ENCODE data around the gene GRAPL. TPM values are rescaled to one million over a fixed set of nuclear protein-coding genes. Genes with fewer than 3 reads are reported as not detected.
"Not testable (repeated sequence)": the region's sequence is repeated elsewhere in the genome, so short reads cannot be mapped to it uniquely, and the experiment has no call there.

Gene GRAPL
- total and polyA plus RNA-seq, 9 donors: 0.76 to 5.1 (median 1.8) TPM; not detected in 1

DNA sequence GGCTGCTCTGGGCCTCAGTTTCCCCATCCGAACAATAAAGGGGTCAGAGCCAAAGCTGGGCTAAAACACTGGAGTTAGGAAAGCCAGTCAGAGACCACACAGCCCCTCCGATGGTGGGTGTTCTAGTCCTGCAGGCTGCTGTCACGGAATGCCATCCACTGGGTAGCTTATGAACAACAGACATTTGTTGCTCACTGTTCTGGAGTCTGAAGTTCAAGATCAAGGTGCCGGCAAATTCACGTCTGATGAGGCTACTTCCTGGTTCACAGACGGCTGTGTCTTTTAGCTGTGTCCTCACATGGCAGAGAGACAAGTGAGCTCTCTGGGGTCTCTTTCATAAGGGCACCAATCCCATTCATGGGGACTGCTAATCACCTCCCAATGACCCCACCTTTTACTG, 9.2 kb downstream of the GRAPL start:
- H3K9me3 ChIP-seq; DNase-seq; H3K4me3 ChIP-seq; H3K27ac ChIP-seq; intact Hi-C loops (cut with DNase I); H3K36me3 ChIP-seq; H3K27me3 ChIP-seq; H3K4me1 ChIP-seq (ENCODE audit: insufficient read depth): not testable (repeated sequence)
- 67% methylated on average over 1 of the region's 6 CpGs; no CpG with 5 or more reads in 2 of the 3 donors for WGBS, 3 donors

DNA sequence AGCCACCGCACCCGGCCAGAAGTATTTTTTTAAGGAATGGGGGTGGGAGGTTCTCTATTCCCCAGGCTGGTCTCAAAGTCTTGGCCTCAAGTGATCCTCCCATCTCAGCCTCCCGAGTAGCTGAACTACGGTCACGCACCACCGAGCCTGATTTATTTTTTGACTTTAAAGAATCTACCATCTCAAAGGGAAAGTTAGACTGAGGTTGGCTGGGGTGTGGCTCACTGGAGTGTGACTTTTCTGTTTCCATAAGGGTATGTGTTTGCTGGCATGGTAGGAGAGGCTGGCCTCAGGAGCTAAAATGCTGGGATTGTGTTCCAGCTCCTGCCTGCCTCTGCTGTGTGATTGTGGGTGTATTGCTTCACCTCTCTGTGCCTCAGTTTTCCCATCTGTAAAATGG, 10.6 kb downstream of the GRAPL start:
- intact Hi-C loops (cut with DNase I); DNase-seq: not testable (repeated sequence)
- no CpG with 5 or more reads among the region's 6 CpGs for WGBS, 3 donors

DNA sequence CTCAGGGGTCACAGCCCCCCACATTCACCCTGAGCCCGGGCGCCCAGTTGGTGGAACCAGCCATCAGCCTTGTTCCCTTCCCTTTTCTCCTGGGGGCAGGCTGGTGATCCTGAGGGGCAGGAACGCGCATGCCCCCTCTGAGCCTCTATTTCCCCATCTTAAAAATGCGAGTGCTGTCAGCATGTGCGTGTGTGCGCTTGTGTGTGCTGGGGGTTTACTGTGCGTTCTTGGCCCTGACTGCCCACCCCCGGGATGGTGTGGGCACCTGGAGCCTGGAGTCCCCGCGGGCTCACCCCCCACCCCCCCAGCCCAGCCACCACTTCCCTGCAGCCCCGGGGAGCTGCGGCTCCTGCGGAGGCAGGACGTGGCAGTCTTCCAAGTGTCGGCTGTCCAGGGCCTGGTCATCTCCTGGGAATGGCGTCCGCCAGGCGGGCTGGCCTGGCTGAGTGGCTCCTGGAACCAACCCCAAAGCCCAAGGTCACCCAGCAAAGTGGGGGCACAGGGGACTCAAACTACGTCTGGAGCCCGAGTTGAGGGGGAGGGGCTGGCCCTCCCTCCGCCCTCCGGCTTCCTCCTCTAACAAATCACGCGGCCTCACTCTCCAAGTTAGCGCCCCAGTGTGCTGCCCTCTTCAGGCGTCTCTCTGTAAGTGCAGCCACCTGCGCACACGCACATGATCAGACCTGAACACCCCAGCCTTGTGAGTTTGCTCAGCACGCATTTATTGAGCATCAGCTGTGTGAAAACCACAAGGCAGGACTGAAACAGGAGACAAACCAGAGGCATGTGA, 14.2 kb downstream of the GRAPL start:
- H3K27ac ChIP-seq; H3K4me3 ChIP-seq; H3K9me3 ChIP-seq; H3K4me1 ChIP-seq (ENCODE audit: insufficient read depth); H3K27me3 ChIP-seq; intact Hi-C loops (cut with DNase I); H3K36me3 ChIP-seq: not testable (repeated sequence)
- 9% methylated on average over 7 of the region's 30 CpGs; no CpG with 5 or more reads in 2 of the 3 donors for WGBS, 3 donors
- peak; percentile 8 to 54 (median 23) for DNase-seq

More for the DNA sequence above, 10.6 kb downstream of the GRAPL start:
- not testable (repeated sequence) for H3K27ac ChIP-seq; H3K4me3 ChIP-seq; H3K36me3 ChIP-seq; H3K27me3 ChIP-seq; H3K4me1 ChIP-seq (ENCODE audit: insufficient read depth); H3K9me3 ChIP-seq

DNA sequence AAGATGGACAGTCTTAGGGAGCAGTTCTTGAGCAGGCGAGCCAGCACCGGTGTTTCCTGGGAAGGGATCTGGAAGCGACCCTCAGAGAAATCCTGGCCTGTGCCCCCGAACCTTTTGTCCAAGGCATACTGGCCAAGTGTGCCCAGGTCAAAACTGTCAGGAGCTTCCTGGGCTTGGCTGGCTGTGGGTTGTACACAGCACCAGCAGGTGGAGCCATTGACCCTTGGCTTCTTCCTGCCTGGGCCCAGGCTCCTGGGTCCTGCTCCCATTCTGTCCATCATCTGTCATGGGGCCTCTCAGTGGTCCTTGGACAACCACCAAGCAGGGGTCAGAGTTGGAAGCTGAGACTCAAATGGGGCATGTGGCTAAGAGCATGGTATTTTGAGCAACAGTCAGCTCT, 15.0 kb downstream of the GRAPL start:
- peak; percentile 38 to 77 (median 58) for DNase-seq
- WGBS, 3 donors: no CpG with 5 or more reads among the region's 4 CpGs
- H3K4me1 ChIP-seq (ENCODE audit: insufficient read depth); H3K27me3 ChIP-seq; H3K27ac ChIP-seq; H3K9me3 ChIP-seq; H3K4me3 ChIP-seq; intact Hi-C loops (cut with DNase I); H3K36me3 ChIP-seq: not testable (repeated sequence)

DNA sequence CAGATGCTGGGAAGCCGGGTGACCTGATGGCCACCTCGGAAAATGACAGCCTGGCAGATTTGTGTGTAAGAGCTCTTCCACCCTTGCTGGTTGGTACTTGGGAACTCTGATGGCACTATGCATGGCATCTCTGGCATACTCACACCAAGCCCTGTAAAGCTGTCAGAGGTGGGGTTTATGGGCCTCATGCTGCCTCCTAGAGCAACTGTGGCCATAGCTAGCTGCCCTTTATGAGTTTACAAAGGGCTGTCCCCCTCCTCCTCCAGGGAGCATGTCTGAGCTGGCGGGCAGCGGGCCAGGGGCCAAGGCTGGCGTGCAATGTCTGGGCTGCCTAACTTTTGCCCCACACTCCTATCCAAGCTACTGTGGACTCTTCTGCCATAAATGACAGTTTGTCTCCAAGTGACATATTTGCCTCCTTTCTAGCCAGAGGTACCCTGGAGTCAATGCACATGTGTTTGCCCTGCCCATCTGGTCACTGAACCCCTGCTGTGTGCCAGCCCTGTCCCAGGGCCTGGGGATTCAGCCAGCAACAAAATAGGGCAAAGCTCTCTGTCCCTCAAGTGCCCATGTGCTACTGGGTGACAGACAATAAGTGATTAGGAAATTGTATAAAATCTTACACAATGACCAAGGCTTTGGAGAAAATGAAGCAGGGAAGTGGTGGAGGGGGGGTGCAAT, 15.8 kb downstream of the GRAPL start:
- H3K27ac ChIP-seq; H3K36me3 ChIP-seq; intact Hi-C loops (cut with DNase I); DNase-seq; H3K9me3 ChIP-seq; H3K27me3 ChIP-seq; H3K4me1 ChIP-seq (ENCODE audit: insufficient read depth); H3K4me3 ChIP-seq: not testable (repeated sequence)
- WGBS, 3 donors: 86% methylated on average over 2 of the region's 5 CpGs; no CpG with 5 or more reads in 2 of the 3 donors

DNA sequence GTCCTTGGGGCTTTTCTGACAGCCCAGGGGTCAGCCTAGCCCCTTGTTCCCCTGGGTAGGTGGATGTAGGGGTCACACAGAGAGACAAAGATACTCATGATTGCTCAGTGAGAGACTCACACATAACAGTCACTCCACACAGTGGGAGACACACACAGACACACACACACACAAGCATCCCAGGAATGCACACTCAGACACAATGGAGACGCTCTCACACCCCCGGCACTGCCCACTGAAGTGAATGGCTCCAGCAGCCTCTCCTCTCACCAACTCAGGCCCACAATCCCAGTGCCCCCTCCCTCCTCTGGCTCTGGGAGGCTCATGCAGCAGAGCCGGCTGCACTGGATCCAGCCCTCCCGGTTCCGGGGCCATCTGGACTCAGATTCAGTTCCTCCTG, 17.0 kb downstream of the GRAPL start:
- DNase-seq: peak in 1 of 5 donors; percentile 12
- H3K27me3 ChIP-seq, H3K9me3 ChIP-seq: not testable (repeated sequence)

DNA sequence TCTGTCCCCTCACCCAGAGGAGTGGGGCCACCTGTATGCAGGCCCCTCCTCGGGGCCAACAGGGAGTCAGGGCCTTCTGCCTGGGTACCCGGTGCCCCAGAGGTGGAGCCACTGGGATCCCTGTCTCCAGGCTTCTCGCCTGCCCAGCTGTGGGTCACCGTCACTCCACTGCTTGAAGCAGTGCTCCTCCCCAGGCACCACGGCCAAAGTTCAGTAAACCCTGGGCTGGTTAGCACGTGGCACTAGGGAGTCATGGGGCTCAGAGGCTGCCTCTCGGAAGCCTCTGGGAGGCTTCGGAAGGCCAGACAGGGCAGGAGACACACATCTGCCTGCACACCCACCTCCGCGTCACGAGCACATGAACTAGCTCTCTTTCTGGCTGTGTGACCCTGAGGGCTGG, 18.1 kb downstream of the GRAPL start:
- intact Hi-C loops (cut with DNase I); H3K4me1 ChIP-seq (ENCODE audit: insufficient read depth); H3K9me3 ChIP-seq; H3K27ac ChIP-seq; H3K4me3 ChIP-seq; DNase-seq; H3K27me3 ChIP-seq; H3K36me3 ChIP-seq: not testable (repeated sequence)
- WGBS, 3 donors: no CpG with 5 or more reads among the region's 11 CpGs

More for the DNA sequence above, 17.0 kb downstream of the GRAPL start:
- H3K4me3 ChIP-seq; H3K27ac ChIP-seq; intact Hi-C loops (cut with DNase I); H3K36me3 ChIP-seq; H3K4me1 ChIP-seq (ENCODE audit: insufficient read depth): not testable (repeated sequence)
- WGBS, 3 donors: 0 to 10% methylated on average over 2 of the region's 5 CpGs; no CpG with 5 or more reads in 1 of the 3 donors

DNA sequence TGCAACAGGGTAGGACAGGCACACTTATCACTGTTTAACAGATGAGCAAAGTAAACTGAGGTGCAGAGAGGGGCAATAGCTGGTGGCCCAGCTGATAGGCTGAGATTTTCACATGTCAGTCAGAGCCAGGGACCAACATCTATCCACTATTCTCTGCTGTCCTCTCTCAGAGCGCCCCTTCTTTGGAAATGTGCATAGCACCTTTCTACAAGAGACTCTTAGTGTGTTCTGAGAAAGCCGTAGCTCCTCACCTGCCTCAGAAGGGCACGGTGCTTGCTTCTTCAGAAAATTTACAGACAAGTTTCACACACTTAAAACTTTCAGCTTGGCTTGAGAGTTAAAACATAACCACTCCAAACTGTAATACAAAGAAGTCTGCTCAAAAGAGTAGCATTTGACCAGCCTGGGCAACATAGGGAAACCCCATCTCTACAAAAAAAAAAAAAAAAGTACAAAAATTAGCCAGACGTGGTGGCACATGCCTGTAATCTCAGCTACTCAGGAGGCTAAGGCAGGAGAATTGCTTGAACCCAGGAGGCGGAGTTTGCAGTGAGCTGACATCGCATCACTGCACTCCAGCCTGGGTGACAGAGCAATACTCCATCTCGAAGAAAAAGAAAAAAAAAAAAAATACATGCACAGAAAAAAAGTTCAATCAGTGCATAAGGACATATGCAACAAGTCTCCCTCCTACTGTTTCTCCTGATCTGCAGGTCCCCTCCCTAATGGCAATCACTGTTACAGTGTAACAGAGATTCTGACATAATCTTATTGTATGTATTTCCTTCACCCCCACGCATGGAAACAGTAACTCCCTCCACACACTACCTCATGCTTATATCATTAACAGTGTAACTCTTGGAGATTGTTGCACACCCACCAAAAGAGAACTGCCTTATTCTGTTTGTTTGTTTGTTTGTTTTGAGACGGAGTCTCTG, 23.6 kb downstream of the GRAPL start:
- WGBS, 3 donors: no CpG with 5 or more reads among the region's 9 CpGs
- intact Hi-C loops (cut with DNase I); H3K4me1 ChIP-seq (ENCODE audit: insufficient read depth); H3K9me3 ChIP-seq; H3K27ac ChIP-seq; H3K27me3 ChIP-seq; H3K36me3 ChIP-seq; H3K4me3 ChIP-seq; DNase-seq: not testable (repeated sequence)

DNA sequence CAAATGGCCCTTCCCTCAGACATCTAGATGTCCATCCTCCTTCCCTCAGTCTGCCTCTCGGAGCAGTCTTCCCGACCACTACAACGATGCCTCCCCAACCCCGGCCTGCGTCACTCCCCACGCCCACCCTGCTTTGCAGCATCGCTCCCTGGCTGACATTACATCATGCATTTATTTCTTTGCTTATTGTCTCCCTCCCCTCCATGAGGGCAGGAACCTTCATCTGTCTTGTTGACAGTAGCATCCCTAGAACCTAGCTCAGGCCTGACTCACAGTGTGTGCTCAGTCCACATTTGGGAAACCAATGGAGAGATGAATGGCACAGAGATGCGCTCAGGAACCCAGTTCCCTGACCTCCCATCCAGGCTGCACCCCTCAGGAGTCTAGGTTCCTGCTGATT, 30.2 kb downstream of the GRAPL start:
- intact Hi-C loops (cut with DNase I); DNase-seq; H3K4me1 ChIP-seq (ENCODE audit: insufficient read depth); H3K36me3 ChIP-seq; H3K27ac ChIP-seq; H3K9me3 ChIP-seq; H3K27me3 ChIP-seq; H3K4me3 ChIP-seq: not testable (repeated sequence)
- no CpG with 5 or more reads among the region's 8 CpGs for WGBS, 3 donors

DNA sequence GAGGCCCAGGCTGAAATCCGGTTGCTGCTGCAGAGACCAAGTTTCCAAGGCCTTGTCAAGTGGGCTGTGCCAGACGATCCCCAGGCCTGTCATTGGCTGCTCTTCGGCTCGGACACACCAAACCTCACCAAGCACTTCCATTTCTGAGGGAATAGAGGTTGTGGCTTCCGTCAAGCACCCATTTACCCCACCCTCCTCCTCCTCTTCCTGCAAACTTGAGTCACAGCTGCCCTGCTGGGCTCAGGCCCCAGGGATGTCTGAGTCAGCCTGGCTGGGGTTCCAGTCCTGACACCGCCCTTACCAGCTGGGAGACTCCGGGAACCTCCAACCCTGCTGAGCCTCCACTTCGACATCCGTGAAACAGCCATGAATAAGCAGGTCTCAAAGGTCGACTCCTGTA, 31.1 kb downstream of the GRAPL start:
- H3K4me3 ChIP-seq; DNase-seq; H3K27me3 ChIP-seq; H3K9me3 ChIP-seq; H3K27ac ChIP-seq; H3K36me3 ChIP-seq; H3K4me1 ChIP-seq (ENCODE audit: insufficient read depth); intact Hi-C loops (cut with DNase I): not testable (repeated sequence)
- no CpG with 5 or more reads among the region's 10 CpGs for WGBS, 3 donors

DNA sequence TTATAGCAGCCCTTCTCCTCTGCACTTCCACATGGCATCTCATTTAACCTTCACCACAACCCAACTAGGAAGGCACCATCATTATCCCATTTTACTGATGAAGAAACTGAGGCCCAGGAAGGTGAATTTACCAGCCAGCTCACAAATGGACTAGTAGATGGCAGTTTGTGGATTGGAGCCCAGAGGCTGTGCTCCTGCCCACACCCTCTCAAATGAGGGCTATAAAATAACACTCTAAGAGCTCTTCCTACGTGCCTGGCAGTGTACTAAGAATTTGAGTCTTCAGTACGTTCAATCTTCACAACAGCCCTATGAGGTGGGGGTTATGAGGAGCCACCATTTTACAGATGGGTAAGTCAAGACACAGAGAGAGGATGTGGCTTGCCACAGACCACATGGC, 31.5 kb downstream of the GRAPL start:
- H3K27ac ChIP-seq; intact Hi-C loops (cut with DNase I); DNase-seq; H3K4me3 ChIP-seq; H3K27me3 ChIP-seq; H3K4me1 ChIP-seq (ENCODE audit: insufficient read depth); H3K36me3 ChIP-seq; H3K9me3 ChIP-seq: not testable (repeated sequence)
- WGBS, 3 donors: no CpG with 5 or more reads among the region's 2 CpGs

All from ovary (tissue), 9 donors.